ENCODE data around the gene ARHGEF28. TPM values are rescaled to one million over a fixed set of nuclear protein-coding genes. Genes with fewer than 3 reads are reported as not detected.

ARHGEF28 gene
- total RNA-seq, 2 experiments from 2014 or later = not detected

DNA sequence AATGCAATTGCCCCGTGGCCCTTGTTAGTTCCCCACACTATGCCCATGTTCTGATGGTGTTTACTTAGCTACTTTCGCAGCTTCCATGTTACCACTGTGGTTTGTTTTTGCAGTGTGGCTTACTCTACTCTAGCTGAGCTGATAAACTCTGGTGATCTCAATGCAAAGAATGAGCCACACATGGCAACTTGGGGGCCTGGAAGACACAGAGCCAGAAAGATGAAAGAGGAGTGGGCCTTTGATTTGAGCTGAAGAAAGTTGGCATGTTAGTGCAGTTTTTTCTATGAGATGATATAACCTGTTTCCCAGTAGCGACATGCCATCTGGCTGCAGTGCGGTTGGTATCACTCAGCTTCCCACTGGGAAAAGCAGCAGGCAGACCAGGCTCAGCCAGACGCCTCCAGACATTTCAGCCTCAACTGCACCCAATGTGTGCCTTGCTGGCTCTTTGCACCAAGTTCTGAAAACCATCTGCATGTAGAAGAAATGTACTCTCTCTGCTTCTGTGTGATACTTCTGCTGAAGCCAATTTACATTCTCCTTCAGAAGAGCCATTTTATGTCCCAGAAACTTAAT is 329.4 kb downstream of the ARHGEF28 start:
- H3K79me2 ChIP-seq (ENCODE audit: insufficient read depth, low read depth, low read length) = no peaks in the 10 kb centered on the region
- peaks cover 5% of the 10 kb centered on the region; the same call in 1 of the 2 replicates for H3K9me3 ChIP-seq (ENCODE audit: low read length)
- no peaks in the 10 kb centered on the region for H3K9me2 ChIP-seq (ENCODE audit: insufficient read depth, low read length)
- no peaks in the 10 kb centered on the region for H3K36me3 ChIP-seq (ENCODE audit: insufficient read depth, low read length)
- TF ChIP-seq, protein P1, sequence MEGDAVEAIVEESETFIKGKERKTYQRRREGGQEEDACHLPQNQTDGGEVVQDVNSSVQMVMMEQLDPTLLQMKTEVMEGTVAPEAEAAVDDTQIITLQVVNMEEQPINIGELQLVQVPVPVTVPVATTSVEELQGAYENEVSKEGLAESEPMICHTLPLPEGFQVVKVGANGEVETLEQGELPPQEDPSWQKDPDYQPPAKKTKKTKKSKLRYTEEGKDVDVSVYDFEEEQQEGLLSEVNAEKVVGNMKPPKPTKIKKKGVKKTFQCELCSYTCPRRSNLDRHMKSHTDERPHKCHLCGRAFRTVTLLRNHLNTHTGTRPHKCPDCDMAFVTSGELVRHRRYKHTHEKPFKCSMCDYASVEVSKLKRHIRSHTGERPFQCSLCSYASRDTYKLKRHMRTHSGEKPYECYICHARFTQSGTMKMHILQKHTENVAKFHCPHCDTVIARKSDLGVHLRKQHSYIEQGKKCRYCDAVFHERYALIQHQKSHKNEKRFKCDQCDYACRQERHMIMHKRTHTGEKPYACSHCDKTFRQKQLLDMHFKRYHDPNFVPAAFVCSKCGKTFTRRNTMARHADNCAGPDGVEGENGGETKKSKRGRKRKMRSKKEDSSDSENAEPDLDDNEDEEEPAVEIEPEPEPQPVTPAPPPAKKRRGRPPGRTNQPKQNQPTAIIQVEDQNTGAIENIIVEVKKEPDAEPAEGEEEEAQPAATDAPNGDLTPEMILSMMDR (conservative IDR thresholded peaks at IDR 0.05; ENCODE audit: low read length) = no peak
- no peak for TF ChIP-seq EZH2phosphoT487 (IDR thresholded peaks at IDR 0.05; ENCODE audit: borderline replicate concordance, low read depth, low read length)
- H3K27ac ChIP-seq (ENCODE audit: low read depth, low read length, poor library complexity, severe bottlenecking) = no peak overlapping the region
- DNase-seq (ENCODE audit: low spot score) = no peak
- no peaks in the 10 kb centered on the region for H4K20me1 ChIP-seq (ENCODE audit: insufficient read depth, low read length)
- intact Hi-C loops (cut with micrococcal nuclease; ENCODE audit: unreplicated experiment) = no loop called here
- H3K4me3 ChIP-seq (ENCODE audit: low read depth, low read length, poor library complexity, severe bottlenecking) = no peak overlapping the region
- ChIA-PET POLR2A (interaction anchor here (1.2 kb wide), 1 partner anchor 86 kb away, joined by 3 read pairs; no protein-coding TSS in a partner anchor), CTCF (ENCODE audit: unreplicated experiment) (no interaction called here)
- H2AFZ ChIP-seq (ENCODE audit: low read length) = no peak overlapping the region
- H3K4me2 ChIP-seq (ENCODE audit: low read length) = no peak overlapping the region
- BruUV-seq (replicated peaks) = no TSS peak
- H3K4me1 ChIP-seq (ENCODE audit: insufficient read depth, low read length, poor library complexity, severe bottlenecking) = peaks cover 31% of the 10 kb centered on the region

GRCh38 chr5:73957397-73958001 is 331.5 kb downstream of the ARHGEF28 start:
- BruUV-seq (replicated peaks) = no TSS peak
- H3K4me1 ChIP-seq (ENCODE audit: insufficient read depth, low read length, poor library complexity, severe bottlenecking) = peaks cover 45% of the 10 kb centered on the region
- H3K79me2 ChIP-seq (ENCODE audit: insufficient read depth, low read depth, low read length) = no peaks in the 10 kb centered on the region
- H3K9me3 ChIP-seq (ENCODE audit: low read length) = peaks cover 5% of the 10 kb centered on the region; the same call in 1 of the 2 replicates
- POLR2A ChIA-PET = interaction anchor here (0.7 to 1.4 kb wide), 2 partner anchors 17 to 391 kb away, joined by 3 to 4 read pairs; no protein-coding TSS in a partner anchor
- H2AFZ ChIP-seq (ENCODE audit: low read length) = peak overlapping the region; percentile 13; the same call in 1 of the 2 replicates
- CTCF ChIA-PET (ENCODE audit: unreplicated experiment) = no interaction called here
- H3K4me3 ChIP-seq (ENCODE audit: low read depth, low read length, poor library complexity, severe bottlenecking) = no peak overlapping the region
- no peaks in the 10 kb centered on the region for H3K36me3 ChIP-seq (ENCODE audit: insufficient read depth, low read length)
- H3K4me2 ChIP-seq (ENCODE audit: low read length) = 0 out of 2 replicates have a peak overlapping the region, but pooled peaks have one; percentile 35
- DNase-seq (ENCODE audit: low spot score) = no peak
- no peaks in the 10 kb centered on the region for H4K20me1 ChIP-seq (ENCODE audit: insufficient read depth, low read length)
- intact Hi-C loops (cut with micrococcal nuclease; ENCODE audit: unreplicated experiment) = no loop called here
- TF ChIP-seq EZH2phosphoT487 (IDR thresholded peaks at IDR 0.05; ENCODE audit: borderline replicate concordance, low read depth, low read length) = no peak
- TF ChIP-seq, protein P1 (conservative IDR thresholded peaks at IDR 0.05; ENCODE audit: low read length) = no peak
- no peaks in the 10 kb centered on the region for H3K9me2 ChIP-seq (ENCODE audit: insufficient read depth, low read length)
- H3K27ac ChIP-seq (ENCODE audit: low read depth, low read length, poor library complexity, severe bottlenecking) = no peak overlapping the region

DNA sequence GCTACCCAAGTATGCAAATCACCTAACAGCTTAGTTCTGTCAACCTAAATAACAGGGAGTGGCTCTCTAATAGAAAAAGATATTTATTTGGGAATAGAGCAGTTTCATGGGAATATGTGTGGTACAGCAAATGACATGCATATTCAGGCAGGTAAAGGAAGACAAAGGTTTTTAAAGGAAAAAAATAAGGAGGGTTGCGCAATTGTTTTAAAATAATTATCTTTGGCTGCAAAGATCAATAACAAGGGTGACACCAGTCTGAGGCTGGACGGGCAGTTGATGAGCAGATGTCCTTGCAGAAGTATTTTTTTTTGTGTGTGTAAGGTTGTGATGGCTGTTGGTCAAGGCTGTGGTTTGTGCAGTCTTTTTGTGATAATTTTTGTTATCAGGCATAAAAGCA is 332.0 kb downstream of the ARHGEF28 start:
- peaks cover 45% of the 10 kb centered on the region for H3K4me1 ChIP-seq (ENCODE audit: insufficient read depth, low read length, poor library complexity, severe bottlenecking)
- ChIA-PET POLR2A (interaction anchor here (0.7 to 1.4 kb wide), 2 partner anchors 17 to 391 kb away, joined by 3 to 4 read pairs; no protein-coding TSS in a partner anchor), CTCF (ENCODE audit: unreplicated experiment) (no interaction called here)
- peak overlapping the region; percentile 35 for H3K4me2 ChIP-seq (ENCODE audit: low read length)
- no peaks in the 10 kb centered on the region for H3K9me2 ChIP-seq (ENCODE audit: insufficient read depth, low read length)
- H2AFZ ChIP-seq (ENCODE audit: low read length) = peak overlapping the region; percentile 70; the same call in 1 of the 2 replicates
- H3K27ac ChIP-seq (ENCODE audit: low read depth, low read length, poor library complexity, severe bottlenecking) = peak overlapping the region; percentile 86
- intact Hi-C loops (cut with micrococcal nuclease; ENCODE audit: unreplicated experiment) = no loop called here
- no peak overlapping the region for H3K4me3 ChIP-seq (ENCODE audit: low read depth, low read length, poor library complexity, severe bottlenecking)
- no peak for TF ChIP-seq EZH2phosphoT487 (IDR thresholded peaks at IDR 0.05; ENCODE audit: borderline replicate concordance, low read depth, low read length)
- TF ChIP-seq, protein P1 (conservative IDR thresholded peaks at IDR 0.05; ENCODE audit: low read length) = no peak
- H3K36me3 ChIP-seq (ENCODE audit: insufficient read depth, low read length) = no peaks in the 10 kb centered on the region
- no peaks in the 10 kb centered on the region for H3K79me2 ChIP-seq (ENCODE audit: insufficient read depth, low read depth, low read length)
- no peaks in the 10 kb centered on the region for H4K20me1 ChIP-seq (ENCODE audit: insufficient read depth, low read length)
- BruUV-seq (replicated peaks) = no TSS peak
- peaks cover 5% of the 10 kb centered on the region; the same call in 1 of the 2 replicates for H3K9me3 ChIP-seq (ENCODE audit: low read length)
- no peak for DNase-seq (ENCODE audit: low spot score)

Measured in OCI-LY7 (cell line).